Panc1 (cell line): ENCODE measurements around the gene BATF2. TPM values are rescaled to one million over a fixed set of nuclear protein-coding genes. Genes with fewer than 3 reads are reported as not detected.

ENCODE experiments used
- ATAC-seq: fragments of 200-7000 bp; cut with Tn5 transposase; 2 replicates; pipeline ENCODE4 v1.9.1; 2020; ENCODE audit warnings: mild to moderate bottlenecking, moderate library complexity
- BruUV-seq: library from RNA; stranded (reverse); fragments of 400-500 nt; replicated peaks from 2 replicates; lab custom pipeline; 2021; lab: Mats Ljungman, UMichigan
- CTCF ChIA-PET: fragments of 300-600 bp; sonication (Branson Sonifier 250); formaldehyde crosslinking; loops from one replicate; lab custom pipeline; 2022; ENCODE audit warnings: antibody characterized with exemption; lab: Charles Lee
- POLR2A ChIA-PET: fragments of 300-600 bp; sonication (Branson Sonifier 250); formaldehyde crosslinking; loops from one replicate; lab custom pipeline; 2022; ENCODE audit warnings: antibody characterized with exemption; lab: Charles Lee
- DNase-seq: peaks from one replicate; pipeline ENCODE4 v3.0.0-alpha.2; 2010; ENCODE audit warnings: low read depth, low spot score
- H3K27ac ChIP-seq: 2 replicates; pipeline ENCODE4 v1.5.1; 2011; ENCODE audit warnings: mild to moderate bottlenecking, low read length, inconsistent platforms
- H3K27me3 ChIP-seq: fragments of 200-500 bp; sonication (Bioruptor generic); 2 replicates; pipeline ENCODE4 v1.6.0; 2014; ENCODE audit warnings: low read length, inconsistent platforms; ENCODE audit not compliant: control insufficient read depth, insufficient read depth
- H3K36me3 ChIP-seq: fragments of 200-500 bp; sonication (Bioruptor generic); 2 replicates; pipeline ENCODE4 v1.5.1; 2014; ENCODE audit warnings: inconsistent platforms, mild to moderate bottlenecking, low read length, moderate library complexity; ENCODE audit not compliant: control insufficient read depth, insufficient read depth
- H3K4me1 ChIP-seq: 2 replicates; pipeline ENCODE4 v1.5.1; 2011; ENCODE audit warnings: inconsistent platforms, mild to moderate bottlenecking, low read length, moderate library complexity; ENCODE audit not compliant: control insufficient read depth, insufficient read depth
- H3K4me3 ChIP-seq, 2 experiments: 2 replicates each; pipeline ENCODE4 v1.5.1; 2011 to 2012; ENCODE audit warnings: low read depth in 2 of 2, low read length in 2 of 2, mild to moderate bottlenecking in 2 of 2, inconsistent platforms in 1 of 2, moderate library complexity in 1 of 2
- H3K9me3 ChIP-seq: fragments of 200-500 bp; sonication (Bioruptor generic); 2 replicates; pipeline ENCODE4 v1.5.1; 2014; ENCODE audit warnings: low read depth, mild to moderate bottlenecking, inconsistent platforms, low read length, moderate library complexity; ENCODE audit not compliant: control insufficient read depth, insufficient read depth
- CTCF ChIP-seq: fragments of 450-650 bp; IDR thresholded peaks from 2 replicates; pipeline ENCODE4 v1.5.1; 2017; ENCODE audit warnings: mild to moderate bottlenecking
- POLR2AphosphoS5 ChIP-seq: IDR thresholded peaks from 2 replicates; pipeline ENCODE4 v1.6.1; 2012; ENCODE audit warnings: mild to moderate bottlenecking, low read depth, low read length, moderate library complexity
- REST ChIP-seq, 2 experiments: IDR thresholded peaks; 2 replicates each; pipeline ENCODE4 v1.6.1; 2011 to 2012; ENCODE audit warnings: low read depth in 2 of 2, control low read depth in 1 of 2, low read length in 1 of 2, mild to moderate bottlenecking in 1 of 2, moderate library complexity in 1 of 2; ENCODE audit not compliant: insufficient read depth in 1 of 2
- SIN3A ChIP-seq: IDR thresholded peaks from 2 replicates; pipeline ENCODE4 v1.6.1; 2012; ENCODE audit warnings: low read depth, mild to moderate bottlenecking, low read length, moderate library complexity, borderline replicate concordance; ENCODE audit not compliant: insufficient read depth
- TCF7L2 ChIP-seq: IDR thresholded peaks from 2 replicates; pipeline ENCODE4 v1.6.1; 2011; ENCODE audit warnings: mild to moderate bottlenecking, low read depth, low read length, inconsistent platforms
- in situ Hi-C: cut with HindIII; loops from 2 replicates; pipeline ENCODE4 v1.10.0; 2016; ENCODE audit warnings: low sequenced_read_pairs, low pct_unique_long_range_greater_than_20kb
- intact Hi-C: fragments of 100-400 bp; cut with micrococcal nuclease; formaldehyde crosslinking; loops from one replicate; pipeline ENCODE4 v1.10.0; 2022; ENCODE audit not compliant: unreplicated experiment
- total RNA-seq: library from RNA; stranded (reverse); gene quantifications from one replicate; pipeline ENCODE4 v1.2.1, GENCODE V29; 2021; ENCODE audit not compliant: unreplicated experiment

Gene BATF2
- total RNA-seq, 1 experiment from 2014 or later: 1.6 TPM

- intact Hi-C loops (no loop called here), in situ Hi-C loops (no loop called here)
- DNase-seq (no peak), ATAC-seq (no peak)
- Histone ChIP-seq H3K36me3 (no peaks in the 10 kb centered on the region), H3K4me3 (no peak overlapping the region), H3K27ac (no peak overlapping the region), H3K9me3 (no peaks in the 10 kb centered on the region), H3K27me3 (no peaks in the 10 kb centered on the region), H3K4me1 (no peaks in the 10 kb centered on the region)
- TF ChIP-seq REST (IDR thresholded peaks at IDR 0.05; ENCODE audit: insufficient read depth in 1 of 2, low read depth in 2 of 2, low read length in 1 of 2): no peak
- TF ChIP-seq TCF7L2: no peak
- TF ChIP-seq SIN3A: no peak
- no peak for TF ChIP-seq CTCF
- no peak for TF ChIP-seq POLR2AphosphoS5
- POLR2A ChIA-PET: no interaction called here
- CTCF ChIA-PET: interaction anchor here (0.6 kb wide), 1 partner anchor 14 kb away, joined by 11 read pairs; no protein-coding TSS in a partner anchor
- BruUV-seq: no TSS peak
These were observed 26.0 kb downstream of the BATF2 start for GRCh38 chr11:64970731-64971151.

GRCh38 chr11:64969209-64969608, 27.6 kb downstream of the BATF2 start:
- H3K27me3 ChIP-seq: no peaks in the 10 kb centered on the region
- ATAC-seq: peak; percentile 50
- peak; percentile 65 for DNase-seq
- ChIA-PET POLR2A (interaction anchor here (0.6 kb wide), 1 partner anchor 66 kb away, joined by 3 read pairs; no protein-coding TSS in a partner anchor), CTCF (no interaction called here)
- no TSS peak for BruUV-seq
- TF ChIP-seq TCF7L2 (no peak), REST (IDR thresholded peaks at IDR 0.05; ENCODE audit: insufficient read depth in 1 of 2, low read depth in 2 of 2, low read length in 1 of 2) (no peak), SIN3A (no peak), POLR2AphosphoS5 (no peak), CTCF (no peak)
- H3K4me1 ChIP-seq: no peaks in the 10 kb centered on the region
- H3K27ac ChIP-seq: no peak overlapping the region
- no peaks in the 10 kb centered on the region for H3K9me3 ChIP-seq
- no peak overlapping the region for H3K4me3 ChIP-seq
- in situ Hi-C loops (no loop called here), intact Hi-C loops (no loop called here)
- H3K36me3 ChIP-seq: no peaks in the 10 kb centered on the region
